HepG2 (cell line): ENCODE measurements around the gene PROC. TPM values are rescaled to one million over a fixed set of nuclear protein-coding genes. Genes with fewer than 3 reads are reported as not detected.

Experiments
- AHR ChIP-seq: IDR thresholded peaks from 2 replicates; pipeline ENCODE4 v1.6.1; 2018; ENCODE audit warnings: missing genetic modification reagents, missing compliant biosample characterization
- ATM ChIP-seq: fragments of 450-650 bp; IDR thresholded peaks from 2 replicates; pipeline ENCODE4 v1.7.1; 2017; ENCODE audit warnings: mild to moderate bottlenecking, borderline replicate concordance
- HNRNPUL1 ChIP-seq: fragments of 200-400 bp; formaldehyde crosslinking; IDR thresholded peaks from 2 replicates; pipeline ENCODE4 v1.6.1; 2017; ENCODE audit warnings: low read depth, mild to moderate bottlenecking, low read length, moderate library complexity
- KAT2B ChIP-seq: fragments of 150-350 bp; IDR thresholded peaks from 2 replicates; pipeline ENCODE4 v1.6.1; 2014; ENCODE audit warnings: low read depth, low read length, borderline replicate concordance
- LCORL ChIP-seq, 2 experiments: fragments of 450-650 bp in 1 of 2; sonication (generic) in 1 of 2; formaldehyde crosslinking in 1 of 2; IDR thresholded peaks; 2 replicates each; pipeline versions ENCODE4 v1.5.0 to v1.6.1; 2017 to 2020; ENCODE audit warnings: antibody characterized with exemption in 1 of 2, missing genetic modification reagents in 1 of 2
- MTA3 ChIP-seq: sonication (generic); formaldehyde crosslinking; IDR thresholded peaks from 2 replicates; pipeline ENCODE4 v1.4.0; 2020; ENCODE audit warnings: missing genetic modification reagents
- NFYC ChIP-seq: IDR thresholded peaks from 2 replicates; pipeline ENCODE4 v1.6.1; 2016; ENCODE audit warnings: missing genetic modification reagents, missing compliant biosample characterization
- PATZ1 ChIP-seq: sonication (generic); formaldehyde crosslinking; IDR thresholded peaks from 2 replicates; pipeline ENCODE4 v1.4.0; 2020; ENCODE audit warnings: missing genetic modification reagents
- PHF20 ChIP-seq: sonication (generic); formaldehyde crosslinking; IDR thresholded peaks from 2 replicates; pipeline ENCODE4 v1.5.0; 2020; ENCODE audit warnings: mild to moderate bottlenecking, missing genetic modification reagents
- PHF8 ChIP-seq: sonication (generic); formaldehyde crosslinking; IDR thresholded peaks from 2 replicates; pipeline ENCODE4 v1.5.0; 2020; ENCODE audit warnings: missing genetic modification reagents
- ZNF205 ChIP-seq: IDR thresholded peaks from 2 replicates; pipeline ENCODE4 v1.6.1; 2018; ENCODE audit warnings: missing biosample characterization, missing genetic modification reagents
- ZNF230 ChIP-seq: sonication (generic); formaldehyde crosslinking; IDR thresholded peaks from 2 replicates; pipeline ENCODE4 v1.4.0; 2020; ENCODE audit warnings: mild to moderate bottlenecking, missing genetic modification reagents
- ZNF263 ChIP-seq: sonication (generic); formaldehyde crosslinking; IDR thresholded peaks from 2 replicates; pipeline ENCODE4 v1.4.0; 2020; ENCODE audit warnings: missing genetic modification reagents
- ZNF274 ChIP-seq: sonication (generic); formaldehyde crosslinking; IDR thresholded peaks from 2 replicates; pipeline ENCODE4 v1.5.1; 2020; ENCODE audit warnings: mild to moderate bottlenecking, missing genetic modification reagents
- ZNF460 ChIP-seq: sonication (generic); formaldehyde crosslinking; IDR thresholded peaks from 2 replicates; pipeline ENCODE4 v1.5.1; 2020; ENCODE audit warnings: missing genetic modification reagents, mild to moderate bottlenecking, borderline replicate concordance
- ZNF577 ChIP-seq: sonication (generic); formaldehyde crosslinking; IDR thresholded peaks from 2 replicates; pipeline ENCODE4 v1.4.0; 2020; ENCODE audit warnings: mild to moderate bottlenecking, low read depth, missing genetic modification reagents, borderline replicate concordance
- ZNF766 ChIP-seq: sonication (generic); formaldehyde crosslinking; IDR thresholded peaks from 2 replicates; pipeline ENCODE4 v1.5.0; 2020; ENCODE audit warnings: missing genetic modification reagents, borderline replicate concordance
- ZNF879 ChIP-seq: sonication (generic); formaldehyde crosslinking; IDR thresholded peaks from 2 replicates; pipeline ENCODE4 v1.8.1; 2023; ENCODE audit warnings: missing genetic modification reagents
- polyA plus RNA-seq, 8 experiments: library from polyadenylated mRNA; depleted of rRNA in 3 of 8; stranded (reverse) in 7 of 8; unstranded in 1 of 8; fragments of >200 nt; fragmentation: Illumina TruSeq in 4 of 8; extraction: Trizol in 4 of 8; gene quantifications; 2 replicates each; pipeline versions ENCODE4 v1.2.1 to v1.2.3, GENCODE V29; 2011 to 2016; ENCODE audit warnings: low read depth in 4 of 8, missing spikeins in 1 of 8, mixed read lengths in 1 of 8; ENCODE audit not compliant: insufficient read depth in 1 of 8
- total RNA-seq, 5 experiments: library from RNA; depleted of rRNA; stranded (reverse); fragments of >200 nt; fragmentation: Illumina TruSeq; extraction: Trizol; gene quantifications; 2 replicates each; pipeline ENCODE4 v1.2.3, GENCODE V29; 2016; ENCODE audit warnings: low read depth in 1 of 5
- TF ChIP-seq, protein P1 (sequence below): sonication (generic); formaldehyde crosslinking; IDR thresholded peaks from 2 replicates; pipeline ENCODE4 v1.5.1; 2020; ENCODE audit warnings: missing genetic modification reagents, mild to moderate bottlenecking, borderline replicate concordance
- TF ChIP-seq, protein P2 (sequence below): sonication (generic); formaldehyde crosslinking; IDR thresholded peaks from 2 replicates; pipeline ENCODE4 v1.4.0; 2020; ENCODE audit warnings: missing genetic modification reagents, mild to moderate bottlenecking, borderline replicate concordance
- TF ChIP-seq, protein P3 (sequence below): sonication (generic); formaldehyde crosslinking; IDR thresholded peaks from 2 replicates; pipeline ENCODE4 v1.4.0; 2020; ENCODE audit warnings: missing genetic modification reagents

The PROC gene
- total and polyA plus RNA-seq, 2 of the 13 experiments (the other 11 are each of a cell fraction or from before 2014, with no cell fraction given): 134 to 185 TPM

DNA sequence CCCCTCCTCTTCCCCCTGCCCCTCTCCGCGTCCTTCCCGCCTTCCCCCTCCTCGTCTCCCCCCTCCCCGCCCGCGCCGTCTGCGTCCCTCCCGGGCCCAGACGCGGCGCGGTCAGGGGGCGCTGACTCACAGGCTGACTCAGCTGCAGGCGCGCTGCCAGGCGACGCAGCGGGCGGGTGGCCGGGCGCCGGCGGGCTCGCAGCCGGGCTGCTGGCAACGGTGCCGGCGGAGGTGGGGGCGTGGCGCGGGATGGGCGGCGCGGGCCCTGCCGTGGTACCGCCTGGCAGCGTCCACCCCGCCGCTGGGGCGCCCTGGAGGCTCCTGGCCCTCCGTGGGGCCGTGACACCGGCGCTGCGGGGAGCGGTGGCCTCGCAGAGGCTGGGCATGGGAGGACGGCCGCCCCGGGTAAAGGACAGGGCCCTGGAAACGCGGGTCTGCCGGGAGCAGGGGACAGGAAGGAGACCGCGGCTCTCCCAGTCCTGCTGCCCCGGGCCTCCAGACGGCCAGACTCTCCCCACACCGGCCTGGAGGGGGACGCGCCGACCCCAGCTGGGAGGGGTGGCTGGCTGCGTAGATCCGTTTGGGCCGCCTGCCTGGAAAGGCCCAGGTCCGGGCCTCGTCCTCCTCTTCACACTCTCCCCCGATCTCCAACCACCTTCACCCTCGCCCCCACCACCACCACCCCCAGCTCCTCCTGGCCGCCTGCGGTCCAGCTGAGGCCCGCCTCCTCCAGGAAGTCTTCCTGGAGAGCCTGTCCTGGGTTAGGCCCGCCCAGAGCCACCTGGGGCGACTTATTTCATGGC lies 10.0 kb upstream of the PROC start (continued):
- peak; percentile 70 for TF ChIP-seq PATZ1 (CRISPR knock-in tag)
- TF ChIP-seq AHR: 0 out of 2 replicates have a peak, but pooled peaks have one; percentile 37
- TF ChIP-seq ZNF230 (CRISPR knock-in tag): peak; percentile 20; the same call in 1 of the 2 replicates
- no peak for TF ChIP-seq ZNF766 (CRISPR knock-in tag)
- peak; percentile 80 for TF ChIP-seq PHF8 (CRISPR knock-in tag)
- peak; percentile 59 for TF ChIP-seq ZNF263 (CRISPR knock-in tag)
- TF ChIP-seq ZNF879 (CRISPR knock-in tag): no peak
- no peak for TF ChIP-seq MTA3 (CRISPR knock-in tag)
- peak; percentile 5; the same call in 1 of the 2 replicates for TF ChIP-seq ZNF274
- TF ChIP-seq, protein P1, sequence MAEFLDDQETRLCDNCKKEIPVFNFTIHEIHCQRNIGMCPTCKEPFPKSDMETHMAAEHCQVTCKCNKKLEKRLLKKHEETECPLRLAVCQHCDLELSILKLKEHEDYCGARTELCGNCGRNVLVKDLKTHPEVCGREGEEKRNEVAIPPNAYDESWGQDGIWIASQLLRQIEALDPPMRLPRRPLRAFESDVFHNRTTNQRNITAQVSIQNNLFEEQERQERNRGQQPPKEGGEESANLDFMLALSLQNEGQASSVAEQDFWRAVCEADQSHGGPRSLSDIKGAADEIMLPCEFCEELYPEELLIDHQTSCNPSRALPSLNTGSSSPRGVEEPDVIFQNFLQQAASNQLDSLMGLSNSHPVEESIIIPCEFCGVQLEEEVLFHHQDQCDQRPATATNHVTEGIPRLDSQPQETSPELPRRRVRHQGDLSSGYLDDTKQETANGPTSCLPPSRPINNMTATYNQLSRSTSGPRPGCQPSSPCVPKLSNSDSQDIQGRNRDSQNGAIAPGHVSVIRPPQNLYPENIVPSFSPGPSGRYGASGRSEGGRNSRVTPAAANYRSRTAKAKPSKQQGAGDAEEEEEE (CRISPR knock-in tag): no peak
- TF ChIP-seq, protein P2, sequence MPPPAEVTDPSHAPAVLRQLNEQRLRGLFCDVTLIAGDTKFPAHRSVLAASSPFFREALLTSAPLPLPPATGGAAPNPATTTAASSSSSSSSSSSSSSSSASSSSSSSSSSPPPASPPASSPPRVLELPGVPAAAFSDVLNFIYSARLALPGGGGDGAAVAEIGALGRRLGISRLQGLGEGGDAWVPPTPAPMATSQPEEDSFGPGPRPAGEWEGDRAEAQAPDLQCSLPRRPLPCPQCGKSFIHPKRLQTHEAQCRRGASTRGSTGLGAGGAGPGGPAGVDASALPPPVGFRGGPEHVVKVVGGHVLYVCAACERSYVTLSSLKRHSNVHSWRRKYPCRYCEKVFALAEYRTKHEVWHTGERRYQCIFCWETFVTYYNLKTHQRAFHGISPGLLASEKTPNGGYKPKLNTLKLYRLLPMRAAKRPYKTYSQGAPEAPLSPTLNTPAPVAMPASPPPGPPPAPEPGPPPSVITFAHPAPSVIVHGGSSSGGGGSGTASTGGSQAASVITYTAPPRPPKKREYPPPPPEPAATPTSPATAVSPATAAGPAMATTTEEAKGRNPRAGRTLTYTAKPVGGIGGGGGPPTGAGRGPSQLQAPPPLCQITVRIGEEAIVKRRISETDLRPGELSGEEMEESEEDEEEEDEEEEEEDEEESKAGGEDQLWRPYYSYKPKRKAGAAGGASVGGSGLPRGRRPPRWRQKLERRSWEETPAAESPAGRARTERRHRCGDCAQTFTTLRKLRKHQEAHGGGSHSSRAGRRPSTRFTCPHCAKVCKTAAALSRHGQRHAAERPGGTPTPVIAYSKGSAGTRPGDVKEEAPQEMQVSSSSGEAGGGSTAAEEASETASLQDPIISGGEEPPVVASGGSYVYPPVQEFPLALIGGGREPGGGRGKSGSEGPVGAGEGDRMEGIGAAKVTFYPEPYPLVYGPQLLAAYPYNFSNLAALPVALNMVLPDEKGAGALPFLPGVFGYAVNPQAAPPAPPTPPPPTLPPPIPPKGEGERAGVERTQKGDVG (CRISPR knock-in tag): peak; percentile 77; the same call in 1 of the 2 replicates
- 0 out of 2 replicates have a peak, but pooled peaks have one; percentile 68 for TF ChIP-seq PHF20 (CRISPR knock-in tag)
- TF ChIP-seq KAT2B: no peak
- TF ChIP-seq ZNF205: 0 out of 2 replicates have a peak, but pooled peaks have one; percentile 21
- TF ChIP-seq ATM: no peak
- TF ChIP-seq ZNF460 (CRISPR knock-in tag): no peak
- no peak for TF ChIP-seq ZNF577 (CRISPR knock-in tag)
- no peak for TF ChIP-seq HNRNPUL1
- TF ChIP-seq NFYC (CRISPR knock-in tag): peak; percentile 7; the same call in 1 of the 2 replicates
- TF ChIP-seq, protein P3, sequence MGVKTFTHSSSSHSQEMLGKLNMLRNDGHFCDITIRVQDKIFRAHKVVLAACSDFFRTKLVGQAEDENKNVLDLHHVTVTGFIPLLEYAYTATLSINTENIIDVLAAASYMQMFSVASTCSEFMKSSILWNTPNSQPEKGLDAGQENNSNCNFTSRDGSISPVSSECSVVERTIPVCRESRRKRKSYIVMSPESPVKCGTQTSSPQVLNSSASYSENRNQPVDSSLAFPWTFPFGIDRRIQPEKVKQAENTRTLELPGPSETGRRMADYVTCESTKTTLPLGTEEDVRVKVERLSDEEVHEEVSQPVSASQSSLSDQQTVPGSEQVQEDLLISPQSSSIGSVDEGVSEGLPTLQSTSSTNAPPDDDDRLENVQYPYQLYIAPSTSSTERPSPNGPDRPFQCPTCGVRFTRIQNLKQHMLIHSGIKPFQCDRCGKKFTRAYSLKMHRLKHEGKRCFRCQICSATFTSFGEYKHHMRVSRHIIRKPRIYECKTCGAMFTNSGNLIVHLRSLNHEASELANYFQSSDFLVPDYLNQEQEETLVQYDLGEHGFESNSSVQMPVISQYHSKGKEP (CRISPR knock-in tag): 0 out of 2 replicates have a peak, but pooled peaks have one; percentile 15
- no peak for TF ChIP-seq LCORL (IDR thresholded peaks at IDR 0.05)
- TF ChIP-seq LCORL (CRISPR knock-in tag; IDR thresholded peaks at IDR 0.05): no peak; the same call in 1 of the 2 replicates
